H9 (cell line): ENCODE measurements around the gene CMTM5. TPM values are rescaled to one million over a fixed set of nuclear protein-coding genes. Genes with fewer than 3 reads are reported as not detected.

Experiments used
- DNase-seq: peaks from one replicate; pipeline ENCODE4 v3.0.0-alpha.2; 2017
- H2AFZ ChIP-seq: one replicate; pipeline ENCODE4 v1.6.1; 2013; ENCODE audit warnings: mild to moderate bottlenecking, low read length, control low read depth, moderate library complexity
- H2AK5ac ChIP-seq: 2 replicates; pipeline ENCODE4 v1.6.1; 2013; ENCODE audit warnings: low read length, control low read depth, mixed read lengths; ENCODE audit not compliant: insufficient read length
- H2BK120ac ChIP-seq: one replicate; pipeline ENCODE4 v1.6.1; 2013; ENCODE audit warnings: low read depth, mild to moderate bottlenecking, low read length, control low read depth, inconsistent platforms; ENCODE audit not compliant: poor library complexity, severe bottlenecking
- H2BK12ac ChIP-seq: 2 replicates; pipeline ENCODE4 v1.6.1; 2013; ENCODE audit warnings: low read length, control low read depth, mixed read lengths, low read depth; ENCODE audit not compliant: insufficient read length
- H2BK15ac ChIP-seq: 2 replicates; pipeline ENCODE4 v1.6.1; 2013; ENCODE audit warnings: low read depth, low read length, control low read depth
- H2BK20ac ChIP-seq: one replicate; pipeline ENCODE4 v1.6.1; 2013; ENCODE audit warnings: low read depth, mild to moderate bottlenecking, low read length, control low read depth, inconsistent platforms; ENCODE audit not compliant: poor library complexity, severe bottlenecking
- H2BK5ac ChIP-seq: 2 replicates; pipeline ENCODE4 v1.6.1; 2013; ENCODE audit warnings: low read length, control low read depth, mixed read lengths; ENCODE audit not compliant: insufficient read length
- H3K14ac ChIP-seq: 2 replicates; pipeline ENCODE4 v1.6.1; 2013; ENCODE audit warnings: low read length, control low read depth; ENCODE audit not compliant: insufficient read depth
- H3K18ac ChIP-seq: 2 replicates; pipeline ENCODE4 v1.6.1; 2013; ENCODE audit warnings: low read depth, mild to moderate bottlenecking, mixed read lengths, low read length, control low read depth; ENCODE audit not compliant: insufficient read length
- H3K23ac ChIP-seq: 2 replicates; pipeline ENCODE4 v1.6.1; 2013; ENCODE audit warnings: low read length, control low read depth, mixed read lengths, low read depth; ENCODE audit not compliant: insufficient read length
- H3K23me2 ChIP-seq: 2 replicates; pipeline ENCODE4 v1.6.1; 2013; ENCODE audit warnings: low read depth, mild to moderate bottlenecking, mixed read lengths, low read length, control low read depth; ENCODE audit not compliant: insufficient read length, poor library complexity, severe bottlenecking
- H3K27ac ChIP-seq: 2 replicates; pipeline ENCODE4 v1.5.1; 2013; ENCODE audit warnings: low read length, control low read depth, mixed read lengths, low read depth; ENCODE audit not compliant: insufficient read length
- H3K27me3 ChIP-seq: 2 replicates; pipeline ENCODE4 v1.6.1; 2013; ENCODE audit warnings: low read length, control low read depth, inconsistent platforms; ENCODE audit not compliant: insufficient read depth
- H3K4ac ChIP-seq: 2 replicates; pipeline ENCODE4 v1.6.1; 2013; ENCODE audit warnings: low read depth, mild to moderate bottlenecking, control low read depth, inconsistent platforms, low read length, moderate library complexity
- H3K4me1 ChIP-seq: 2 replicates; pipeline ENCODE4 v1.6.1; 2013; ENCODE audit warnings: low read length, control low read depth, inconsistent platforms; ENCODE audit not compliant: insufficient read depth
- H3K4me2 ChIP-seq: 2 replicates; pipeline ENCODE4 v1.6.1; 2013; ENCODE audit warnings: low read length, control low read depth, mixed read lengths; ENCODE audit not compliant: insufficient read length, insufficient read depth
- H3K56ac ChIP-seq: 2 replicates; pipeline ENCODE4 v1.6.1; 2013; ENCODE audit warnings: low read depth, mild to moderate bottlenecking, mixed read lengths, low read length, control low read depth; ENCODE audit not compliant: insufficient read length
- H3K79me1 ChIP-seq: 2 replicates; pipeline ENCODE4 v1.6.1; 2013; ENCODE audit warnings: low read depth, mild to moderate bottlenecking, moderate library complexity, low read length, control low read depth, inconsistent platforms; ENCODE audit not compliant: insufficient read depth, poor library complexity, severe bottlenecking
- H3K79me2 ChIP-seq: 2 replicates; pipeline ENCODE4 v1.6.1; 2013; ENCODE audit warnings: low read length, control low read depth, inconsistent platforms; ENCODE audit not compliant: insufficient read depth
- H3K9ac ChIP-seq: 2 replicates; pipeline ENCODE4 v1.6.1; 2013; ENCODE audit warnings: low read length, control low read depth, mixed read lengths; ENCODE audit not compliant: insufficient read length; ENCODE audit errors: extremely low read depth
- H3K9me3 ChIP-seq: one replicate; pipeline ENCODE4 v1.6.1; 2013; ENCODE audit warnings: low read depth, low read length, inconsistent platforms; ENCODE audit not compliant: control insufficient read depth
- H3T11ph ChIP-seq: one replicate; pipeline ENCODE4 v1.6.1; 2013; ENCODE audit warnings: mild to moderate bottlenecking, low read length, control low read depth, inconsistent platforms
- H4K20me1 ChIP-seq: one replicate; pipeline ENCODE4 v1.6.1; 2013; ENCODE audit not compliant: control insufficient read depth, insufficient read length, insufficient read depth
- H4K5ac ChIP-seq: 2 replicates; pipeline ENCODE4 v1.6.1; 2013; ENCODE audit warnings: low read depth, mild to moderate bottlenecking, mixed read lengths, low read length, control low read depth; ENCODE audit not compliant: insufficient read length
- H4K8ac ChIP-seq: replicated peaks from 2 replicates; pipeline ENCODE4 v1.6.1; 2013; ENCODE audit warnings: low read length, control low read depth, mixed read lengths, low read depth; ENCODE audit not compliant: insufficient read length
- H4K91ac ChIP-seq: 2 replicates; pipeline ENCODE4 v1.6.1; 2013; ENCODE audit warnings: low read depth, mild to moderate bottlenecking, moderate library complexity, mixed read lengths, low read length, control low read depth; ENCODE audit not compliant: insufficient read length
- H3K27ac Mint-ChIP-seq, 3 experiments: 2 replicates in 2 of 3; 3 replicates in 1 of 3; pipeline ENCODE4 v1.8.0; 2020 to 2021; ENCODE audit warnings: mixed read lengths in 3 of 3, mild to moderate bottlenecking in 1 of 3, moderate library complexity in 1 of 3
- H3K27me3 Mint-ChIP-seq: 2 replicates; pipeline ENCODE4 v1.8.0; 2021; ENCODE audit warnings: low read depth, mild to moderate bottlenecking, moderate library complexity, mixed read lengths
- H3K36me3 Mint-ChIP-seq, 3 experiments: 2 replicates in 2 of 3; 3 replicates in 1 of 3; pipeline ENCODE4 v1.8.0; 2020 to 2021; ENCODE audit warnings: low read depth in 3 of 3, mixed read lengths in 3 of 3; ENCODE audit not compliant: insufficient read depth in 1 of 3
- H3K4me1 Mint-ChIP-seq, 2 experiments: 2 replicates each; pipeline ENCODE4 v1.8.0; 2020; ENCODE audit warnings: mixed read lengths in 2 of 2
- H3K4me3 Mint-ChIP-seq, 2 experiments: 2 replicates in 1 of 2; 3 replicates in 1 of 2; pipeline ENCODE4 v1.8.0; 2020 to 2021; ENCODE audit warnings: mild to moderate bottlenecking in 2 of 2, mixed read lengths in 2 of 2, moderate library complexity in 1 of 2
- H3K9me3 Mint-ChIP-seq, 2 experiments: 2 replicates in 1 of 2; 3 replicates in 1 of 2; pipeline ENCODE4 v1.8.0; 2020; ENCODE audit warnings: mild to moderate bottlenecking in 2 of 2, mixed read lengths in 2 of 2, moderate library complexity in 1 of 2
- WGBS: extraction: QIAGEN DNeasy Blood & Tissue Kit; methylation state at CpG from one replicate; pipeline ENCODE4 v1.1.7; 2013; ENCODE audit warnings: missing lambda C conversion rate, low lambda C conversion rate, mixed read lengths; ENCODE audit not compliant: insufficient read length; ENCODE audit errors: extremely low coverage; 5-methylcytosine and 5-hydroxymethylcytosine counted together
- total RNA-seq: library from RNA; stranded (reverse); gene quantifications from 2 replicates; pipeline ENCODE4 v1.2.1, GENCODE V29; 2021
- TF ChIP-seq, protein P1 (sequence below): fragments of 200-600 bp; sonication (generic); conservative IDR thresholded peaks from 3 replicates; pipeline ENCODE4 v1.8.0; 2021; ENCODE audit warnings: antibody characterized with exemption, mild to moderate bottlenecking

CMTM5 gene
- total RNA-seq, 1 experiment from 2014 or later = not detected

DNA sequence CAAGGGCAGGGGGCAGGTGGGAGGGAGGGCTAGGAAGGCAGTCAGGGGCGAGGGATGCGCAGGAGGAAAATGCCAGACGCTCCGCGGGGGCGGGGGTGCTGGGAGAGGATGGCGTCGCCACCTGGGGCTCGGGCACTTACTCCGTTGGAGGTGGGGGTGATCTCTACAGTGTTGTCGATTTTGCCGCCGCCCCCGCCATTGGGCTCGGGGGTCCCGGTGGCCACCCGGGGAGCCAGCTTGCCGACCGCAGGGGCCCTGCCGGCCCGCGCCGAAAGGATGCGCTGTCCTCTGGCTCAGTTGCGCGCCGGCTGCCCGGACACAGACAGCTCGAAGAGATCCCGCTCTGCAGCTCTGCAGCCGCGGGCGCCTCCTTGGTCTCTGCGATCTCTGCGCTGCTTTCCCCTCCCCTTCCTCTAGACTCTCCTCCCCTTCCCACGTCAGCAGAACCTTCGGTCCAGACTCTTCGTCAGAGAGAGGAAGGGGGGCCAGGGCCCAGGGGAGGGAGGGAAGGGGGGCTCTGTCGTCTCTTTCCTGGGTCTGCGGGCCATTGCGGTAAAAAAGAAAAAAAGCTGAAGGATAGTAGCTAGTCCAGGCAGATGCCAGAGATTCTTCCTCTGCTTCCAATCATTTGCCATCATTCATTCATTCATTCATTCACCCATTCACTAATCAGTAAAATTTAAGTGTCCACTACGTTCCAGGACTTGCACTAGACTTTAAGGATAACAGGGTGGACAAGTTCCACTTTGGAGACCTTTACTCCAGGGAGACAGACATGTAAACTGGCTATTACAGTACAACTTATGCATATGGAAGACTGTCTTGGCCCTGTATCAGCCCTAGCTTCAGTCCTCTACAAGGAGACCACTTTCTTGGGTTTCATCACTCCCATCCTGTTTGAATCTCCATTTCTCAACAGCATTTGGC is 24.1 kb upstream of the CMTM5 start, which contains the start of gene SLC22A17:
TSS of gene SLC22A17 (minus strand) at position 382 of the 927 bp plus-strand sequence.
- H3K4me3 Mint-ChIP-seq = peak within 1 kb of the TSS; percentile 71 to 77
- WGBS = no CpG with 5 or more reads among the region's 42 CpGs
- H3K9me3 Mint-ChIP-seq = no peaks in the 10 kb centered on the region; a peak in 2 of 5 replicates
- Histone ChIP-seq H4K20me1 (no peaks in the 10 kb centered on the region), H2BK120ac (no peak within 1 kb of the TSS), H3K79me1 (no peaks in the 10 kb centered on the region), H3K27me3 (no peaks in the 10 kb centered on the region; the same call in 1 of the 2 replicates), H3K9me3 (no peaks in the 10 kb centered on the region), H3K14ac (0 out of 2 replicates have a peak within 1 kb of the TSS, but pooled peaks have one; percentile 4), H3K4ac (no peak within 1 kb of the TSS), H3K9ac (no peak within 1 kb of the TSS), H3K27ac (no peak within 1 kb of the TSS), H2BK15ac (no peak within 1 kb of the TSS), H3K4me2 (peak within 1 kb of the TSS; percentile 24), H3K18ac (no peak within 1 kb of the TSS), H2BK5ac (no peak within 1 kb of the TSS), H2AFZ (no peak within 1 kb of the TSS), H4K91ac (no peak within 1 kb of the TSS), H2BK20ac (no peak within 1 kb of the TSS), H2AK5ac (no peak within 1 kb of the TSS), H3K4me1 (0 out of 2 replicates have a peak, but pooled peaks cover 2% of the 10 kb centered on the region), H3K56ac (no peak within 1 kb of the TSS), H2BK12ac (no peak within 1 kb of the TSS), H4K5ac (no peak within 1 kb of the TSS), H4K8ac (no peak within 1 kb of the TSS), H3T11ph (no peak within 1 kb of the TSS), H3K23ac (no peak within 1 kb of the TSS), H3K23me2 (peaks cover 5% of the 10 kb centered on the region), H3K79me2 (no peaks in the 10 kb centered on the region)
- peaks cover 39% of the 10 kb centered on the region for H3K27me3 Mint-ChIP-seq
- peaks cover 15 to 33% (median 27%) of the 10 kb centered on the region in 3 experiments for H3K36me3 Mint-ChIP-seq
- TF ChIP-seq, protein P1, sequence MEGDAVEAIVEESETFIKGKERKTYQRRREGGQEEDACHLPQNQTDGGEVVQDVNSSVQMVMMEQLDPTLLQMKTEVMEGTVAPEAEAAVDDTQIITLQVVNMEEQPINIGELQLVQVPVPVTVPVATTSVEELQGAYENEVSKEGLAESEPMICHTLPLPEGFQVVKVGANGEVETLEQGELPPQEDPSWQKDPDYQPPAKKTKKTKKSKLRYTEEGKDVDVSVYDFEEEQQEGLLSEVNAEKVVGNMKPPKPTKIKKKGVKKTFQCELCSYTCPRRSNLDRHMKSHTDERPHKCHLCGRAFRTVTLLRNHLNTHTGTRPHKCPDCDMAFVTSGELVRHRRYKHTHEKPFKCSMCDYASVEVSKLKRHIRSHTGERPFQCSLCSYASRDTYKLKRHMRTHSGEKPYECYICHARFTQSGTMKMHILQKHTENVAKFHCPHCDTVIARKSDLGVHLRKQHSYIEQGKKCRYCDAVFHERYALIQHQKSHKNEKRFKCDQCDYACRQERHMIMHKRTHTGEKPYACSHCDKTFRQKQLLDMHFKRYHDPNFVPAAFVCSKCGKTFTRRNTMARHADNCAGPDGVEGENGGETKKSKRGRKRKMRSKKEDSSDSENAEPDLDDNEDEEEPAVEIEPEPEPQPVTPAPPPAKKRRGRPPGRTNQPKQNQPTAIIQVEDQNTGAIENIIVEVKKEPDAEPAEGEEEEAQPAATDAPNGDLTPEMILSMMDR = peak; percentile 11; the same call in 2 of the 3 replicates
- peak; percentile 90 for DNase-seq
- peaks cover 12 to 14% of the 10 kb centered on the region in 2 experiments for H3K4me1 Mint-ChIP-seq
- peak within 1 kb of the TSS in 2 of 3 experiments; percentile 40 to 59; a peak in 2 of 7 replicates for H3K27ac Mint-ChIP-seq
